IPS-18a (cell line): Measurements from ENCODE around the gene GSS.
"Not testable (repeated sequence)": the region's sequence is repeated elsewhere in the genome, so short reads cannot be mapped to it uniquely, and the experiment has no call there.

ENCODE experiments used
- H3K27ac ChIP-seq: one replicate; pipeline ENCODE4 v1.5.1; 2013; ENCODE audit warnings: low read length
- H3K27me3 ChIP-seq: one replicate; pipeline ENCODE4 v1.6.1; 2013; ENCODE audit warnings: mild to moderate bottlenecking, low read length; ENCODE audit not compliant: control insufficient read depth, insufficient read depth
- H3K36me3 ChIP-seq: one replicate; pipeline ENCODE4 v1.6.1; 2013; ENCODE audit warnings: low read depth, low read length; ENCODE audit not compliant: control insufficient read depth
- H3K4me1 ChIP-seq: one replicate; pipeline ENCODE4 v1.6.1; 2013; ENCODE audit warnings: low read depth, low read length; ENCODE audit not compliant: control insufficient read depth
- H3K4me3 ChIP-seq: one replicate; pipeline ENCODE4 v1.5.1; 2013; ENCODE audit warnings: low read length
- H3K9ac ChIP-seq: one replicate; pipeline ENCODE4 v1.6.1; 2013; ENCODE audit warnings: mild to moderate bottlenecking, low read length, moderate library complexity
- H3K9me3 ChIP-seq: one replicate; pipeline ENCODE4 v1.6.1; 2013; ENCODE audit warnings: low read depth, low read length; ENCODE audit not compliant: control insufficient read depth

Gene GSS

DNA sequence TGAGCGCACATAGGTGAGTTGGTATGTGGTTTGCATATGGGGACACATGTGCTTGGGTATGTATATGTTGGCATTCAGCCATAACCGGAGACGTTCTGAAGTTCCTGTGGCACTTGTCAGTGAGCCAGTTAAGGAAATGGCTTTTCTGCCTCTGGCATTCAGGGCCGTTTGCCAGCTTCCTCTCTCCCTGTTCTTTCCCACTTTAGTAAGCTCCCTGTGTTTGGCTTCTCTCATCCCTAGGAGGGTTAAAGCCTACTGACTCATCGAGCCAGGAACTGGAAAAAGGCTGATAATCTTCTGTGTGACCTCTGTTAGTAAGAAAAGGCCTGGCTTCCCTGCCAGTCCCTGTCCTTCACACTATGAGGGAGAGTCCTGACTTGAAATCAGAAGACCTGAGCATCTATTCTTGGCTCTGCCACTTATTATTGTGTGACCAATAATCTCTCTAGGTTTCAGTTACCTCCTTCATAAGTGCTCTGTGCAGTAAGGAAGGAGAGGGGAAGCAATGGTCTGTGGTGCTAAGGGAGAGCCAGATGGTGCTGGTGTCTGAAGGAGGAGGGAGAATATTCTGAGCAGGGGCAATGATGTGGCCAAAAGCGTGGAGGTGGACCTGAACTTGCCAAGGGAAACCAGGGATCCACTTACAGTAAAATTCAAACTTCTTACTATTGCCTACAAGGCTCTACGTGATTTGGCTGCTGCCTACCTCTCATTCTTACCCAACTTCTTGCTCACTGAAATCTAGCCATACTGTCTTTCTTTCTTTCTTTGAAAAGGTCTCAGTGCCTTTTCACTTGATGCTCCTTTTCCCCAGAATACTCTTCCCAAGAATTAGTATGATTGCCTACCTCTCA lies 47.8 kb downstream of the GSS start:
- no peaks in the 10 kb centered on the region for H3K27me3 ChIP-seq
- no peaks in the 10 kb centered on the region for H3K4me1 ChIP-seq
- no peaks in the 10 kb centered on the region for H3K9me3 ChIP-seq
- no peaks in the 10 kb centered on the region for H3K36me3 ChIP-seq
- no peak overlapping the region for H3K9ac ChIP-seq
- H3K4me3 ChIP-seq: no peak overlapping the region
- H3K27ac ChIP-seq: no peak overlapping the region

DNA sequence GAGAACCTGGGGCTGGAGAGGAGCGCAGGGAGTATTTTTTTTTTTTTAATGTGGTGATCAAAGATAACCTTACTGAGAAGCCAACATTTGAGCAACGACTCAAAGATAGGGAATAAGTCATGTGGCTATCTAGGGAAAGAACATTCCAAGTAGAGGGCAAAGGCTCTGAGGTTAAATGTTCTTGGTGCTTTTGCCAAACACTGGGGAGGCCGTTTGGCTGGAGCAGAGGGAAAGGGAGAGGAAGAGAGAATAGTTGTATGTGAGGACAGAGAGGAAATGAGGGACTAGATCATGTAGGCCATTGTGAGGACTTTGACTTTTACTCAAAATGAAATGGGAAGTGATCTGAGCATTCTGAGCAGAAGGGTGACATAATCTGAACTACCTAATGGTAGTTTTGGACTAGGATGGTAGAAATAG lies 51.4 kb downstream of the GSS start:
- H3K4me1 ChIP-seq: no peaks in the 10 kb centered on the region

DNA sequence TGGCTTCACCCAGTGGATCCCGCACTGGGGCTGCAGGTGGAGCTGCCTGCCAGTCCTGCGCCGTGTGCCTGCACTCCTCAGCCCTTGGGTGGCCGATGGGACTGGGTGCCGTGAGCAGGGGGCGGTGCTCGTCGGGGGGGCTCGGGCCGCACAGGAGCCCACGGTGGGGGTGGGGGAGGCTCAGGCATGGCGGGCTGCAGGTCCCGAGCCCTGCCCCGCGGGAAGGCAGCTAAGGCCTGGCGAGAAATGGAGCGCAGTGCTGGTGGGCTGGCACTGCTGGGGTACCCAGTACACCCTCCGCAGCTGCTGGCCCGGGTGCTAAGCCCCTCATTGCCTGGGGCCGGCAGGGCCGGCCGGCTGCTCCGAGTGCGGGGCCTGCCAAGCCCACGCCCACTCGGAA lies 56.9 kb downstream of the GSS start:
- not testable (repeated sequence) for H3K4me3 ChIP-seq, H3K27me3 ChIP-seq, H3K27ac ChIP-seq, H3K9ac ChIP-seq, H3K9me3 ChIP-seq, H3K36me3 ChIP-seq, H3K4me1 ChIP-seq

More for the DNA sequence above, 51.4 kb downstream of the GSS start:
- H3K9me3 ChIP-seq: no peaks in the 10 kb centered on the region
- no peaks in the 10 kb centered on the region for H3K27me3 ChIP-seq
- no peaks in the 10 kb centered on the region for H3K36me3 ChIP-seq
- H3K9ac ChIP-seq: no peak overlapping the region
- no peak overlapping the region for H3K27ac ChIP-seq
- no peak overlapping the region for H3K4me3 ChIP-seq

DNA sequence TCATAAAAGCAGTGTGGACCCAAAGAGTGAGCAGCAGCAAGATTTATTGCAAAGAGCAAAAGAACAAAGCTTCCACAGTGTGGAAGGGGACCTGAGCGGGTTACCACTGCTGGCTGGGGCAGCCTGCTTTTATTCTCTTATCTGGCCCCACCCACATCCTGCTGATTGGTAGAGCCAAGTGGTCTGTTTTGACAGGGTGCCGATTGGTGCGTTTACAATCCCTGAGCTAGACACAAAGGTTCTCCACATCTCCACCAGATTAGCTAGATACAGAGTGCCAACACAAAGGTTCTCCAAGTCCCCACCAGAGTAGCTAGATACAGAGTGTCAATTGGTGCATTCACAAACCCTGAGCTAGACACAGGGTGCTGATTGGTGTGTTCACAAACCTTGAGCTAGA lies 57.5 kb downstream of the GSS start:
- not testable (repeated sequence) for H3K36me3 ChIP-seq, H3K9ac ChIP-seq, H3K27me3 ChIP-seq, H3K9me3 ChIP-seq, H3K4me1 ChIP-seq, H3K4me3 ChIP-seq, H3K27ac ChIP-seq

DNA sequence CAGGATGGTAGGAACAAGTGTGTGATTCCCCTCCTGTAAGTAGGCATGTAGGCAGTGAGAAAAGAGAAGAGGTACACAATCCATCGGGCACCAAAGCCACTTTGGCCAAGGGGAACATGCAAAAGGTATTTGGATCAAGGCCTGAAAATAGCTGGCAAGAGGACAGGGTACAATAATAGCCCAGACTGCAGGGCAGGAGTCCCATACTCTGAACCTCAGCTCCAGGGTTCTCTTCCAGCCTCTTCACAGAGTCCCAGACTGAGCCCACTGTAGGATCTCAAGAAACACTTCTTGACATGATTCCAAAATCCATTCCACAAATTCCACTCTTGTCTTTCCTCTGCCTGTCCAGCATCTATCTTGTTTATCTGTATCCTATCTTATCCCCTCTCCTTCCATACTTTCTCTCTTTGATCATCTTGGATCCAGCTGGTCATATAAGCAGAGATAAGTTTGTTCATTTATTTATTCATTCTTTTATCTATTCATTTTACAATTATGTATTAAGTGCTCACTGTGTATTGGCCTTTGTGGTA lies 59.5 kb downstream of the GSS start:
- Histone ChIP-seq H3K9me3 (no peaks in the 10 kb centered on the region), H3K27ac (no peak overlapping the region), H3K9ac (no peak overlapping the region), H3K4me1 (no peaks in the 10 kb centered on the region), H3K36me3 (no peaks in the 10 kb centered on the region), H3K4me3 (no peak overlapping the region), H3K27me3 (no peaks in the 10 kb centered on the region)

DNA sequence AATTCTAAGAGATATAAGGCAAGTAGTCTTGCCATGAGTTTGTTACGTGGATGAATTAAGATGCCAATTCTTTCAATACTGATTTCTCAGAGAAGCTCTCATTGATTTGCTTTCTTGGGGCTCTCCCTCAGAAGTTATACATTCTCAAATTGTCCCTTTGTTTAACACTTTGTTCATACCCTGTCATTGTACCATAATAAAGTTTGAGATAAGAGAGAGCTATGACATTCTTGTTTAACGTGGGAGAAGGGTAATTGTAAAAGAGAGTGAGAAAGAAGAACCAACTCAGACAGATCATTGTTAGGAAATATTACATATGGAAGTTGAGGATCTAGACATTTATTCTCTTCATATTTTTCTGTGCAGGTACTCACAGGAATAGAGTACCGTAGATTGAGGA lies 60.1 kb downstream of the GSS start:
- Histone ChIP-seq H3K4me1 (no peaks in the 10 kb centered on the region), H3K9ac (no peak overlapping the region), H3K4me3 (no peak overlapping the region), H3K27me3 (no peaks in the 10 kb centered on the region), H3K9me3 (no peaks in the 10 kb centered on the region), H3K27ac (no peak overlapping the region), H3K36me3 (no peaks in the 10 kb centered on the region)

DNA sequence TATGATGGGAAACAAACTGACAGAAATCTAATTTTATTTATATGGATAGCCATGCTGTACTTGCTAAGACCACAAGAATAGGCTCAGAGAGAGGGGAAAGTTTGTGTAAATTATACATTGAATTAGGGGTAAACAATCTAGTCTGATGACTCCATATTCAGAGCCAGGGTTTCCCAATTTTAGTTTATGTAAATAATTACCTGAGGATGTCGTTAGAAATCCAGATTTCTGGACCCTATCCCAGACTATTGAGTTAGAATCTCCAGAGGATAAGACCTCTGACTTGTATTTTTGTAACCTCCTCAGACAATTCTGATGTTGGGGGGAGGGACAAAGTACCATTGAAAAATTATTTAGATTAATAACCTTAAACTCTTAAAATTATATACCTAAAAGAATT lies 60.9 kb downstream of the GSS start:
- H3K27ac ChIP-seq: no peak overlapping the region
- no peaks in the 10 kb centered on the region for H3K36me3 ChIP-seq
- no peak overlapping the region for H3K4me3 ChIP-seq
- no peaks in the 10 kb centered on the region for H3K27me3 ChIP-seq
- H3K4me1 ChIP-seq: no peaks in the 10 kb centered on the region
- no peaks in the 10 kb centered on the region for H3K9me3 ChIP-seq
- H3K9ac ChIP-seq: no peak overlapping the region

DNA sequence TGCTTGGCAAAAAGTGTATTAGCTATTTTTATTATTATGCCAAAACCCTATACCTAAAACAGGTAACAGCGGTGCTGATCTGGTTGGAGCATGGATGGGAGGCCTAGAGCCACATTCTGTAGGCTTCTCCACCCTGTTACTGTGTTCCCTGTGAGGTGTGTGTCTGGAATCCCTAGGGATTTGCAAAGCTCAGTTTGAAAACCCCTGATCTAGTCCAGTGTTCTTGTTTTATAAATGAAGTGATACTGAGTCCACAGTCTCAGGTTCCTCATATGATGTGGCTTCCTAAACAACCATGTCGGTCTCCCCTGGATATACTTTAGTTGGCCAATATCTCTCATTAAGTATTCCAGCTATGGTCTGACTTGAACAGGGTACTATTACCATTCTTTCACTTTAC lies 62.9 kb downstream of the GSS start:
- H3K4me3 ChIP-seq: no peak overlapping the region
- H3K9ac ChIP-seq: no peak overlapping the region
- no peaks in the 10 kb centered on the region for H3K27me3 ChIP-seq
- no peak overlapping the region for H3K27ac ChIP-seq
- no peaks in the 10 kb centered on the region for H3K36me3 ChIP-seq
- H3K4me1 ChIP-seq: no peaks in the 10 kb centered on the region
- H3K9me3 ChIP-seq: no peaks in the 10 kb centered on the region

DNA sequence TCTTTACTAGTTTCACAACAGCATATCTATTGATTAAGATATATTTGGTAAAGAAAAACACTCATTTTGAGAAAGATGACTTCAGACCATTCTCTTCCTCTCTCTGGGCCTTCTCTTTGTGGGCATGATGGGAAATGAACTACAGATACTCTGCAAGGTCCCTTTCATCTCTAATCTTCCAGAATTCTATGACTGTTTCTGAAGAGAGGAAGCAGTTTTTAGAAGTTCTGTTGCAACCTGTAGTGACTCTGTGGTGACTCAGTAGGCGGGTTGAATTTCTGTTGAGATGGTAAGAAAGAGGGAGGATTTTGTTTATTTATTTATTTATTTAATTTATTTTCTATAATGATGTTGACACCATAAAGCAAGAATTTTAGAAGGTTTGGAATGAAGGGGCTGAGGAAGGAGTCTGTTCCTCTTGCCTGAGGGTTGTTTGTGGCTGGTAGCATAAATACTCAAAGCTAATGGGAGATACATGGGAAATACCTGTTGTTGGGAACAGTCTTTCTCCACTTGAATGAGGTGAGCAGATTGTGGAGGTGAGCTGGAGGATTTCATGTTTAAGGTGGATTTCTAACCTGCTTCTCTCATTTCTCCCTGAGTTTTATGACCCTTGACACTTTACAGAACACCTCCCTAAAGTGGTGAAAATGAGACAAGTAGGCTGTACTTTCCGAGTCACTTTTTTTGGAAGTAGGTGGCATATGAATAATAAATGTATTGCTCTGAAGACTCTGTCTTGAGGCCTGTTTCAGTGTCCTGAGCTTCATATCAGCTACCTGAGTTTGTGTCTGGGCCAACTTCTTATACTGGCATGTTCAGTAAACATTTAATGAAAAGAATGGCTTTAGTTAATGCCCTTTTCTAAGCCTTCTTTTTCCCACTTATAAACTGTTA lies 64.2 kb downstream of the GSS start:
- H3K9me3 ChIP-seq: no peaks in the 10 kb centered on the region
- no peaks in the 10 kb centered on the region for H3K36me3 ChIP-seq
- H3K4me3 ChIP-seq: no peak overlapping the region
- no peaks in the 10 kb centered on the region for H3K27me3 ChIP-seq
- H3K27ac ChIP-seq: no peak overlapping the region
- H3K4me1 ChIP-seq: no peaks in the 10 kb centered on the region
- H3K9ac ChIP-seq: no peak overlapping the region

DNA sequence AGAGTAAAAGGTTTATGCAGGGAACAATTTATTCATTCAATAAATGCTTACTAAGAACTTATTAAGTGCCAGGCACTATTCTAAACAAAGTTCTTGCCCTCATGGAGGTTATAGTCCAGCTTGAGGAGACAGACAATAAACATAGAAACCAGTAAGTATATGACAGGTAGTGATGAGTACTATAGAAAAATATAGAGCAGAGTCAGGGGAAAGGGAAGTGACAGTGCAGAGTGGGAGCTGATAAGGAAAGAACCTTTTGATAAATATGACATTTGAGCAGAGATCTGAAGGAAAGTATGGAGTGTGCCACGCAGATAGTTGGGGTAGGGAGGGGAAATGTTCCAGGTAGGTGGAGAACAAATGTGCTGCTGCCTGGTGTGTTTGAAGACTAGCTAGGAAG lies 67.1 kb downstream of the GSS start:
- H3K36me3 ChIP-seq: peaks cover 3% of the 10 kb centered on the region
- no peak overlapping the region for H3K9ac ChIP-seq
- no peaks in the 10 kb centered on the region for H3K27me3 ChIP-seq
- no peak overlapping the region for H3K4me3 ChIP-seq
- H3K4me1 ChIP-seq: no peaks in the 10 kb centered on the region
- no peaks in the 10 kb centered on the region for H3K9me3 ChIP-seq
- H3K27ac ChIP-seq: no peak overlapping the region

DNA sequence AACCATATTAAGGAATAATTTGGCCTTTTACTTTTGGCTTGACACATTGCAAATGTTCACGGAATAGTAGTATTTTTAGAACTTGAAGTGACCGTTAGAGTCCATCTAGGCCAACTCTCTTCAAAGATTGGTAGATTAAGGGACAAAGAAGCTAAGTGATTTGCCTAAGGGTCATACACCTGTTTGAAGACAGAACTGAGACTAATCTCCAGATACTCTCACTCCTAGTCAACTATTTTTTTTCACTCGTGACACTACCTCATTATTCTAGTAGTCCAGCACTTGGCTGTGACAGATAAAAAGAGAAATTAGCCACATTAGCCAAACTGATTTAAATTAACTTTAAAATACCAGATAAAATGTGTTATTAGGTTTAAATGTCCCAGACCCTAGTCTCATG lies 68.6 kb downstream of the GSS start:
- peaks cover 10% of the 10 kb centered on the region for H3K36me3 ChIP-seq
- H3K9ac ChIP-seq: no peak overlapping the region
- no peaks in the 10 kb centered on the region for H3K9me3 ChIP-seq
- no peak overlapping the region for H3K27ac ChIP-seq
- no peaks in the 10 kb centered on the region for H3K4me1 ChIP-seq
- no peak overlapping the region for H3K4me3 ChIP-seq
- no peaks in the 10 kb centered on the region for H3K27me3 ChIP-seq
